ENCODE data around the gene VEZF1. TPM values are rescaled to one million over a fixed set of nuclear protein-coding genes. Genes with fewer than 3 reads are reported as not detected.

Gene VEZF1
- total RNA-seq (2021), result 75.7 and 77.7 TPM in 2 replicates
- Bru-seq, nascent RNA, result percentile 96 among the genes with signal in this experiment
- BruChase-seq, experiment 1, labeled RNA remaining after a 2-hour chase, result percentile 95 among the genes with signal in this experiment
- BruChase-seq, experiment 2, labeled RNA remaining after a 6-hour chase, result percentile 85 among the genes with signal in this experiment
- long read RNA-seq, transcript VEZF1-202 (6 exons, 2,321 nt), result major isoform, 55 of 84 reads
- long read RNA-seq, partial matches to known transcripts, result 11 of 84 reads
- long read RNA-seq, other reads (novel, unspliced or antisense), result 18 of 84 reads

GRCh38 chr17:57987581-57988300 lies at the start of gene VEZF1:
VEZF1 (minus strand) TSS chr17:57988254; CDS start chr17:57988111, 143 bp downstream.
- BruUV-seq (replicated peaks), result no TSS peak
- intact Hi-C loops (cut with micrococcal nuclease; ENCODE audit: unreplicated experiment), result loop anchor here (1.0 to 5.0 kb wide), 2 partner anchors 35 to 127 kb away; no protein-coding TSS in a partner anchor
- Histone ChIP-seq H3K4me1 (ENCODE audit: insufficient read depth, low read length, poor library complexity, severe bottlenecking) (peaks cover 47% of the 10 kb centered on the region), H3K4me3 (ENCODE audit: low read depth, low read length, poor library complexity, severe bottlenecking) (peak within 1 kb of the TSS; percentile 87), H3K27me3 (replicated peaks; ENCODE audit: insufficient read depth, low read depth, low read length, poor library complexity) (no peaks in the 10 kb centered on the region), H3K27ac (ENCODE audit: low read depth, low read length, poor library complexity, severe bottlenecking) (peak within 1 kb of the TSS; percentile 93), H3K9me3 (ENCODE audit: low read depth, low read length, poor library complexity, severe bottlenecking) (no peaks in the 10 kb centered on the region), H3K36me3 (ENCODE audit: insufficient read depth, low read length, poor library complexity, severe bottlenecking) (peaks cover 2% of the 10 kb centered on the region)
- ChIA-PET POLR2A (ENCODE audit: low non-redundant PET) (interaction anchor here (0.5 to 0.6 kb wide), 2 partner anchors 47 to 113 kb away, joined by 6 to 7 read pairs; no protein-coding TSS in a partner anchor), CTCF (interaction anchor here (0.6 to 2.9 kb wide), 5 partner anchors 12 to 154 kb away, joined by 3 to 14 read pairs (median 4); no protein-coding TSS in a partner anchor)
- peak; percentile 88 for DNase-seq (ENCODE audit: low spot score)
- no peak for TF ChIP-seq CTCF (conservative IDR thresholded peaks at IDR 0.05; ENCODE audit: low read depth, low read length)
- no peak for TF ChIP-seq EZH2 (IDR thresholded peaks at IDR 0.05; ENCODE audit: borderline replicate concordance, low read depth, low read length, poor library complexity, severe bottlenecking)

GRCh38 chr17:58032691-58033415 lies 44.8 kb upstream of the VEZF1 start:
- no peaks in the 10 kb centered on the region for H3K9me3 ChIP-seq (ENCODE audit: low read depth, low read length, poor library complexity, severe bottlenecking)
- H3K36me3 ChIP-seq (ENCODE audit: insufficient read depth, low read length, poor library complexity, severe bottlenecking), result no peaks in the 10 kb centered on the region
- TF ChIP-seq EZH2 (IDR thresholded peaks at IDR 0.05; ENCODE audit: borderline replicate concordance, low read depth, low read length, poor library complexity, severe bottlenecking), result no peak
- TF ChIP-seq CTCF (conservative IDR thresholded peaks at IDR 0.05; ENCODE audit: low read depth, low read length), result no peak
- no peak overlapping the region for H3K27ac ChIP-seq (ENCODE audit: low read depth, low read length, poor library complexity, severe bottlenecking)
- ChIA-PET POLR2A (ENCODE audit: low non-redundant PET) (no interaction called here), CTCF (no interaction called here)
- no TSS peak for BruUV-seq (replicated peaks)
- no peak for DNase-seq (ENCODE audit: low spot score)
- intact Hi-C loops (cut with micrococcal nuclease; ENCODE audit: unreplicated experiment), result no loop called here
- no peak overlapping the region for H3K4me3 ChIP-seq (ENCODE audit: low read depth, low read length, poor library complexity, severe bottlenecking)
- no peaks in the 10 kb centered on the region for H3K4me1 ChIP-seq (ENCODE audit: insufficient read depth, low read length, poor library complexity, severe bottlenecking)
- peaks cover 4% of the 10 kb centered on the region for H3K27me3 ChIP-seq (replicated peaks; ENCODE audit: insufficient read depth, low read depth, low read length, poor library complexity)

- H3K4me1 ChIP-seq (ENCODE audit: insufficient read depth, low read length, poor library complexity, severe bottlenecking), result no peaks in the 10 kb centered on the region
- peaks cover 12% of the 10 kb centered on the region for H3K27me3 ChIP-seq (replicated peaks; ENCODE audit: insufficient read depth, low read depth, low read length, poor library complexity)
- DNase-seq (ENCODE audit: low spot score), result no peak
- no peak overlapping the region for H3K4me3 ChIP-seq (ENCODE audit: low read depth, low read length, poor library complexity, severe bottlenecking)
- H3K27ac ChIP-seq (ENCODE audit: low read depth, low read length, poor library complexity, severe bottlenecking), result no peak overlapping the region
- no peaks in the 10 kb centered on the region for H3K9me3 ChIP-seq (ENCODE audit: low read depth, low read length, poor library complexity, severe bottlenecking)
- TF ChIP-seq CTCF (conservative IDR thresholded peaks at IDR 0.05; ENCODE audit: low read depth, low read length), result no peak
- no peak for TF ChIP-seq EZH2 (IDR thresholded peaks at IDR 0.05; ENCODE audit: borderline replicate concordance, low read depth, low read length, poor library complexity, severe bottlenecking)
- intact Hi-C loops (cut with micrococcal nuclease; ENCODE audit: unreplicated experiment), result no loop called here
- BruUV-seq (replicated peaks), result no TSS peak
- ChIA-PET POLR2A (ENCODE audit: low non-redundant PET) (no interaction called here), CTCF (no interaction called here)
- no peaks in the 10 kb centered on the region for H3K36me3 ChIP-seq (ENCODE audit: insufficient read depth, low read length, poor library complexity, severe bottlenecking)
Observed at GRCh38 chr17:58028578-58028977, 40.5 kb upstream of the VEZF1 start.

Measured in A673 (cell line).